Measurements from ENCODE around the gene FITM1.
A peak's percentile ranks its signal among the peaks of the same experiment; 100 is the strongest.

FITM1 gene

GRCh38 chr14:24137529-24138395 is 7.3 kb downstream of the FITM1 start:
- no peak for FAIRE-seq

GRCh38 chr14:24138396-24139271 is 8.2 kb downstream of the FITM1 start:
- no peak for FAIRE-seq
- no peak for DNase-seq (ENCODE audit: insufficient read length, low spot score)

More at GRCh38 chr14:24137529-24138395, 7.3 kb downstream of the FITM1 start:
- DNase-seq (ENCODE audit: insufficient read length, low spot score) = no peak

GRCh38 chr14:24139272-24139934 is 8.9 kb downstream of the FITM1 start:
- FAIRE-seq (no peak), DNase-seq (ENCODE audit: insufficient read length, low spot score) (no peak)

GRCh38 chr14:24141097-24141880 is 10.8 kb downstream of the FITM1 start, which contains the start of gene EMC9:
EMC9 (minus strand) TSS chr14:24141591; CDS start chr14:24141304, 287 bp downstream.
- DNase-seq (ENCODE audit: insufficient read length, low spot score) = peak; percentile 93
- peak; percentile 96 for FAIRE-seq

- FAIRE-seq = no peak
- no peak for DNase-seq (ENCODE audit: insufficient read length, low spot score)
Measured at GRCh38 chr14:24143511-24143910, 13.1 kb downstream of the FITM1 start.

- no peak for DNase-seq (ENCODE audit: insufficient read length, low spot score)
- FAIRE-seq = no peak
Measured at GRCh38 chr14:24144451-24144850, 14.0 kb downstream of the FITM1 start.

- FAIRE-seq = no peak
Measured at GRCh38 chr14:24145219-24145618, 14.8 kb downstream of the FITM1 start.

GRCh38 chr14:24145690-24146452 is 15.4 kb downstream of the FITM1 start:
- no peak for DNase-seq (ENCODE audit: insufficient read length, low spot score)

More at GRCh38 chr14:24145219-24145618, 14.8 kb downstream of the FITM1 start:
- DNase-seq (ENCODE audit: insufficient read length, low spot score) = no peak

GRCh38 chr14:24146453-24146977 is 16.1 kb downstream of the FITM1 start, which contains the start of gene PSME2:
PSME2 (minus strand) TSS chr14:24146610; CDS start chr14:24146581, 29 bp downstream.
- DNase-seq (ENCODE audit: insufficient read length, low spot score) (peak; percentile 96), FAIRE-seq (peak; percentile 39)

More at GRCh38 chr14:24145690-24146452, 15.4 kb downstream of the FITM1 start:
- peak; percentile 70 for FAIRE-seq

GRCh38 chr14:24146978-24147760 is 16.7 kb downstream of the FITM1 start, which contains the start of gene RNF31:
RNF31 (plus strand) TSS chr14:24147498; CDS start chr14:24147699, 201 bp downstream.
- FAIRE-seq (peak; percentile 98), DNase-seq (ENCODE audit: insufficient read length, low spot score) (peak; percentile 98)

GRCh38 chr14:24147761-24148428 is 17.4 kb downstream of the FITM1 start:
- FAIRE-seq = no peak

GRCh38 chr14:24149302-24149969 is 19.0 kb downstream of the FITM1 start:
- no peak for DNase-seq (ENCODE audit: insufficient read length, low spot score)
- no peak for FAIRE-seq

More at GRCh38 chr14:24147761-24148428, 17.4 kb downstream of the FITM1 start:
- no peak for DNase-seq (ENCODE audit: insufficient read length, low spot score)

GRCh38 chr14:24150061-24150460 is 19.6 kb downstream of the FITM1 start:
- no peak for DNase-seq (ENCODE audit: insufficient read length, low spot score)
- FAIRE-seq = no peak

GRCh38 chr14:24150567-24150966 is 20.1 kb downstream of the FITM1 start:
- DNase-seq (ENCODE audit: insufficient read length, low spot score) = no peak
- FAIRE-seq = no peak

GRCh38 chr14:24150993-24151392 is 20.5 kb downstream of the FITM1 start:
- FAIRE-seq = no peak

GRCh38 chr14:24151404-24152080 is 21.1 kb downstream of the FITM1 start:
- DNase-seq (ENCODE audit: insufficient read length, low spot score) (no peak), FAIRE-seq (no peak)

More at GRCh38 chr14:24150993-24151392, 20.5 kb downstream of the FITM1 start:
- DNase-seq (ENCODE audit: insufficient read length, low spot score) = no peak

Measured in GM19239 (cell line).